K562 (cell line): ENCODE results near the gene PPP2R3B. TPM values are rescaled to one million over a fixed set of nuclear protein-coding genes. Genes with fewer than 3 reads are reported as not detected.

Source experiments
- CBX5 ChIP-seq: IDR thresholded peaks from 2 replicates; pipeline ENCODE4 v1.6.1; 2014; ENCODE audit warnings: low read depth, borderline replicate concordance
- EHMT2 ChIP-seq: fragments of 450-650 bp; IDR thresholded peaks from 2 replicates; pipeline ENCODE4 v1.6.1; 2018; ENCODE audit warnings: antibody characterized with exemption
- ESRRB ChIP-seq: fragments of 250-450 bp; sonication (Bioruptor Pico); IDR thresholded peaks from 2 replicates; pipeline ENCODE4 v1.5.0; 2020; ENCODE audit warnings: mild to moderate bottlenecking, moderate library complexity, borderline replicate concordance
- FOXK1 ChIP-seq: sonication (generic); formaldehyde crosslinking; IDR thresholded peaks from 2 replicates; pipeline ENCODE4 v1.8.0; 2022; ENCODE audit warnings: missing genetic modification reagents, mild to moderate bottlenecking, borderline replicate concordance
- GATAD2A ChIP-seq: fragments of 450-650 bp; IDR thresholded peaks from 2 replicates; pipeline ENCODE4 v1.6.1; 2017
- GATAD2B ChIP-seq: fragments of 450-650 bp; IDR thresholded peaks from 2 replicates; pipeline ENCODE4 v1.6.1; 2017; ENCODE audit warnings: mild to moderate bottlenecking, borderline replicate concordance
- HOMEZ ChIP-seq: fragments of 250-450 bp; sonication (Bioruptor Pico); IDR thresholded peaks from 2 replicates; pipeline ENCODE4 v1.4.0; 2020; ENCODE audit warnings: mild to moderate bottlenecking, moderate library complexity
- HOXB6 ChIP-seq: fragments of 250-450 bp; sonication (Bioruptor Pico); IDR thresholded peaks from 2 replicates; pipeline ENCODE4 v1.5.1; 2022; ENCODE audit warnings: mild to moderate bottlenecking, borderline replicate concordance
- JUND ChIP-seq, 2 experiments: IDR thresholded peaks; 2 replicates in 1 of 2; 3 replicates in 1 of 2; pipeline ENCODE4 v1.6.1; 2011; ENCODE audit warnings: borderline replicate concordance in 2 of 2, low read depth in 2 of 2, low read length in 2 of 2, improper control_type of control experiment in 1 of 2, missing biosample characterization in 1 of 2, missing genetic modification characterization in 1 of 2, missing genetic modification reagents in 1 of 2
- KAT8 ChIP-seq: fragments of 450-650 bp; IDR thresholded peaks from 2 replicates; pipeline ENCODE4 v1.6.1; 2016; ENCODE audit warnings: low read depth, mild to moderate bottlenecking
- KDM5B ChIP-seq: fragments of 200-600 bp; sonication (generic); IDR thresholded peaks from 2 replicates; pipeline ENCODE4 v1.6.1; 2012; ENCODE audit warnings: low read depth, mild to moderate bottlenecking, moderate library complexity, low read length, control low read depth, inconsistent platforms; ENCODE audit not compliant: insufficient replicate concordance
- MCM2 ChIP-seq: fragments of 450-650 bp; IDR thresholded peaks from 2 replicates; pipeline ENCODE4 v1.6.1; 2017; ENCODE audit warnings: low read depth, mild to moderate bottlenecking
- MITF ChIP-seq: IDR thresholded peaks from 2 replicates; pipeline ENCODE4 v1.6.1; 2014; ENCODE audit warnings: antibody characterized with exemption
- NBN ChIP-seq: fragments of 450-650 bp; IDR thresholded peaks from 2 replicates; pipeline ENCODE4 v1.6.1; 2016; ENCODE audit warnings: low read depth, mild to moderate bottlenecking
- NCOR1 ChIP-seq: fragments of 450-650 bp; IDR thresholded peaks from 2 replicates; pipeline ENCODE4 v1.6.1; 2016; ENCODE audit warnings: mild to moderate bottlenecking, moderate library complexity
- POLR2AphosphoS5 ChIP-seq: IDR thresholded peaks from 2 replicates; pipeline ENCODE4 v1.6.1; 2011; ENCODE audit warnings: mild to moderate bottlenecking, low read depth, low read length, moderate library complexity; ENCODE audit not compliant: control insufficient read depth, insufficient read depth
- POLR2G ChIP-seq: fragments of 200-400 bp; formaldehyde crosslinking; IDR thresholded peaks from 2 replicates; pipeline ENCODE4 v1.6.1; 2017; ENCODE audit warnings: low read depth, mild to moderate bottlenecking, antibody characterized with exemption, low read length, moderate library complexity
- RBFOX2 ChIP-seq: fragments of 200-400 bp; formaldehyde crosslinking; IDR thresholded peaks from 2 replicates; pipeline ENCODE4 v1.6.1; 2017; ENCODE audit warnings: low read depth, mild to moderate bottlenecking, low read length, moderate library complexity
- SIRT6 ChIP-seq: IDR thresholded peaks from one replicate; pipeline ENCODE4 v1.6.1; 2012; ENCODE audit warnings: low read depth, mild to moderate bottlenecking, control low read depth, inconsistent platforms, low read length, moderate library complexity
- SNIP1 ChIP-seq: fragments of 450-650 bp; IDR thresholded peaks from 2 replicates; pipeline ENCODE4 v1.7.1; 2017; ENCODE audit warnings: low read depth, mild to moderate bottlenecking
- SRSF1 ChIP-seq: fragments of 200-400 bp; formaldehyde crosslinking; IDR thresholded peaks from 2 replicates; pipeline ENCODE4 v1.6.1; 2017; ENCODE audit warnings: mild to moderate bottlenecking, low read depth, low read length, moderate library complexity
- TCF7L2 ChIP-seq: fragments of 150-350 bp; IDR thresholded peaks from 2 replicates; pipeline ENCODE4 v1.6.1; 2016; ENCODE audit warnings: low read depth, mild to moderate bottlenecking, low read length, moderate library complexity
- U2AF1 ChIP-seq: fragments of 200-400 bp; formaldehyde crosslinking; optimal IDR thresholded peaks from 2 replicates; pipeline ENCODE3; 2017; ENCODE audit warnings: mild to moderate bottlenecking, low read depth, low read length, moderate library complexity
- ZBTB7A ChIP-seq: IDR thresholded peaks from 2 replicates; pipeline ENCODE4 v1.6.1; 2011; ENCODE audit warnings: low read depth, mild to moderate bottlenecking, low read length, moderate library complexity, borderline replicate concordance; ENCODE audit not compliant: control insufficient read depth
- ZNF175 ChIP-seq: fragments of 200-800 bp; sonication (Bioruptor generic); IDR thresholded peaks from 2 replicates; pipeline ENCODE4 v1.6.1; 2016; ENCODE audit warnings: low read depth, mild to moderate bottlenecking, missing genetic modification characterization, missing compliant biosample characterization
- ZNF444 ChIP-seq: fragments of 250-450 bp; sonication (Bioruptor Pico); IDR thresholded peaks from 2 replicates; pipeline ENCODE4 v1.4.0; 2020; ENCODE audit warnings: mild to moderate bottlenecking, moderate library complexity
- ZNF445 ChIP-seq: fragments of 250-450 bp; sonication (Bioruptor Pico); IDR thresholded peaks from 2 replicates; pipeline ENCODE4 v1.4.0; 2020; ENCODE audit warnings: low read depth, mild to moderate bottlenecking, moderate library complexity
- ZNF778 ChIP-seq: fragments of 450-650 bp; formaldehyde crosslinking; IDR thresholded peaks from 2 replicates; pipeline ENCODE4 v1.4.0; 2020; ENCODE audit warnings: mild to moderate bottlenecking, moderate library complexity
- polyA plus RNA-seq, 8 experiments: library from polyadenylated mRNA; depleted of rRNA in 4 of 8; stranded (reverse) in 5 of 8; unstranded in 3 of 8; fragments of >200 nt; fragmentation: Nextera tagmentation in 2 of 8; fragmentation: Illumina TruSeq in 1 of 8; extraction: Ambion mirVana in 2 of 8; extraction: Trizol in 1 of 8; gene quantifications; 2 replicates each; pipeline versions ENCODE4 v1.2.1 to v1.2.3, GENCODE V29; 2011 to 2014; ENCODE audit warnings: inconsistent platforms in 1 of 8, missing spikeins in 1 of 8
- total RNA-seq, 7 experiments: library from RNA; depleted of rRNA in 6 of 7; stranded (reverse); fragments of >200 nt in 6 of 7; fragmentation: Illumina TruSeq in 2 of 7; extraction: Trizol in 2 of 7; gene quantifications; 2 replicates each; pipeline versions ENCODE4 v1.2.1 to v1.2.3, GENCODE V29; 2011 to 2021; ENCODE audit warnings: low replicate concordance in 1 of 7

The PPP2R3B gene
- total and polyA plus RNA-seq, 9 of the 15 experiments (the other 6 are each of a cell fraction or from before 2014, with no cell fraction given), result 0.04 to 18.2 (median 8.2) TPM; not detected in 1

- TF ChIP-seq MITF (no peak), ZBTB7A (no peak), NCOR1 (no peak), ZNF778 (CRISPR knock-in tag) (no peak), NBN (no peak), ZNF175 (CRISPR knock-in tag) (no peak), JUND (IDR thresholded peaks at IDR 0.05; ENCODE audit: borderline replicate concordance, low read depth, low read length) (no peak), JUND (tag; IDR thresholded peaks at IDR 0.05; ENCODE audit: borderline replicate concordance, low read depth, low read length) (no peak), U2AF1 (no peak), CBX5 (no peak), GATAD2A (no peak), SIRT6 (no peak), HOXB6 (CRISPR knock-in tag) (no peak), POLR2AphosphoS5 (peak; percentile 61; the same call in 1 of the 2 replicates), EHMT2 (no peak), ZNF445 (CRISPR knock-in tag) (no peak), POLR2G (peak; percentile 82), MCM2 (no peak), SNIP1 (no peak), HOMEZ (no peak), KAT8 (no peak), RBFOX2 (peak; percentile 75), TCF7L2 (no peak), ZNF444 (CRISPR knock-in tag) (no peak), SRSF1 (no peak), FOXK1 (no peak), GATAD2B (0 out of 2 replicates have a peak, but pooled peaks have one; percentile 26), ESRRB (CRISPR knock-in tag) (no peak), KDM5B (peak; percentile 13)
Observed at GRCh38 chrX:318068-318738, 68.5 kb downstream of the PPP2R3B start (continued).
